NCI-H524 (cell line): ENCODE measurements around the gene MAML2.

Source experiments
- DNase-seq, 2 experiments: peaks; one replicate each; lab custom pipeline; 2025; lab: John Stamatoyannopoulos, UW

Gene MAML2

GRCh38 chr11:96125400-96125799 lies 217.6 kb downstream of the MAML2 start:
- no peak for DNase-seq

GRCh38 chr11:96124155-96124554 lies 218.8 kb downstream of the MAML2 start:
- no peak for DNase-seq

GRCh38 chr11:96123301-96123700 lies 219.7 kb downstream of the MAML2 start:
- DNase-seq: no peak

- no peak for DNase-seq
Measured at GRCh38 chr11:96122601-96123074, 220.4 kb downstream of the MAML2 start.

GRCh38 chr11:96119211-96119610 lies 223.8 kb downstream of the MAML2 start:
- no peak for DNase-seq

GRCh38 chr11:96116376-96116775 lies 226.6 kb downstream of the MAML2 start:
- DNase-seq: no peak

GRCh38 chr11:96114178-96115064 lies 228.6 kb downstream of the MAML2 start:
- peak; percentile 6 to 64 for DNase-seq

- no peak for DNase-seq
Measured at GRCh38 chr11:96113193-96113681, 229.8 kb downstream of the MAML2 start.

GRCh38 chr11:96112192-96113128 lies 230.5 kb downstream of the MAML2 start:
- no peak for DNase-seq

- DNase-seq: no peak
Measured at GRCh38 chr11:96111308-96111707, 231.7 kb downstream of the MAML2 start.

- no peak for DNase-seq
Measured at GRCh38 chr11:96110302-96110701, 232.7 kb downstream of the MAML2 start.

- DNase-seq: no peak
Measured at GRCh38 chr11:96109331-96110030, 233.5 kb downstream of the MAML2 start.

- DNase-seq: no peak
Measured at GRCh38 chr11:96107143-96107824, 235.7 kb downstream of the MAML2 start.

GRCh38 chr11:96106645-96107044 lies 236.3 kb downstream of the MAML2 start:
- DNase-seq: no peak

- no peak for DNase-seq
Measured at GRCh38 chr11:96105944-96106343, 237.1 kb downstream of the MAML2 start.

GRCh38 chr11:96105197-96105895 lies 237.6 kb downstream of the MAML2 start:
- DNase-seq: no peak

- no peak for DNase-seq
Measured at GRCh38 chr11:96104496-96104895, 238.5 kb downstream of the MAML2 start.

- DNase-seq: no peak
Measured at GRCh38 chr11:96103721-96104120, 239.3 kb downstream of the MAML2 start.

GRCh38 chr11:96103102-96103501 lies 239.9 kb downstream of the MAML2 start:
- no peak for DNase-seq

GRCh38 chr11:96102664-96103078 lies 240.3 kb downstream of the MAML2 start:
- DNase-seq: no peak

GRCh38 chr11:96101146-96101545 lies 241.8 kb downstream of the MAML2 start:
- no peak for DNase-seq
